WTC11 (cell line): ENCODE data around the gene ELAPOR1. TPM values are rescaled to one million over a fixed set of nuclear protein-coding genes. Genes with fewer than 3 reads are reported as not detected.
A peak's percentile ranks its signal among the peaks of the same experiment; 100 is the strongest.

ENCODE experiments used
- ATAC-seq: fragments of 200-7000 bp; cut with Tn5 transposase; 2 replicates; pipeline ENCODE4 v1.10.0; 2021; ENCODE audit warnings: mild to moderate bottlenecking, moderate library complexity
- CTCF ChIA-PET: fragments of 300-600 bp; sonication (Branson Sonifier 250); formaldehyde crosslinking; loops from one replicate; lab custom pipeline; 2021; ENCODE audit warnings: antibody characterized with exemption; lab: Charles Lee
- POLR2A ChIA-PET: fragments of 350-600 bp; sonication (Branson Sonifier 250); formaldehyde crosslinking; loops from one replicate; lab custom pipeline; 2021; ENCODE audit warnings: antibody characterized with exemption; lab: Charles Lee
- DNase-seq: peaks from one replicate; pipeline ENCODE4 v3.0.0; 2021; ENCODE audit warnings: low spot score
- H3K27ac Mint-ChIP-seq: 2 replicates; pipeline ENCODE4 v1.8.0; 2021; ENCODE audit warnings: mixed read lengths
- H3K27me3 Mint-ChIP-seq: 2 replicates; pipeline ENCODE4 v1.8.0; 2021; ENCODE audit warnings: low read depth, mild to moderate bottlenecking, moderate library complexity, mixed read lengths
- H3K36me3 Mint-ChIP-seq: 2 replicates; pipeline ENCODE4 v1.8.0; 2021; ENCODE audit warnings: mixed read lengths
- H3K4me1 Mint-ChIP-seq: 2 replicates; pipeline ENCODE4 v1.8.0; 2022; ENCODE audit warnings: mixed read lengths
- H3K4me3 Mint-ChIP-seq: 2 replicates; pipeline ENCODE4 v1.8.0; 2021; ENCODE audit warnings: mild to moderate bottlenecking, moderate library complexity, mixed read lengths
- H3K9me3 Mint-ChIP-seq: 2 replicates; pipeline ENCODE4 v1.8.0; 2021; ENCODE audit warnings: mixed read lengths
- ARID4B ChIP-seq: sonication (generic); formaldehyde crosslinking; IDR thresholded peaks from 2 replicates; pipeline ENCODE4 v1.8.0; 2023; ENCODE audit warnings: missing genetic modification reagents, mild to moderate bottlenecking, borderline replicate concordance
- ATF1 ChIP-seq: sonication (generic); formaldehyde crosslinking; IDR thresholded peaks from 2 replicates; pipeline ENCODE4 v1.8.1; 2023; ENCODE audit warnings: mild to moderate bottlenecking, moderate library complexity, missing genetic modification reagents
- ATF6 ChIP-seq: sonication (generic); formaldehyde crosslinking; IDR thresholded peaks from 2 replicates; pipeline ENCODE4 v1.8.1; 2023; ENCODE audit warnings: mild to moderate bottlenecking, missing genetic modification reagents
- CREB1 ChIP-seq: sonication (generic); formaldehyde crosslinking; IDR thresholded peaks from 2 replicates; pipeline ENCODE4 v1.8.0; 2023; ENCODE audit warnings: mild to moderate bottlenecking, missing genetic modification reagents
- ELF4 ChIP-seq: sonication (generic); formaldehyde crosslinking; IDR thresholded peaks from 2 replicates; pipeline ENCODE4 v1.8.1; 2022; ENCODE audit warnings: low read depth, mild to moderate bottlenecking, moderate library complexity, missing genetic modification reagents
- GABPB1 ChIP-seq: sonication (generic); formaldehyde crosslinking; IDR thresholded peaks from 2 replicates; pipeline ENCODE4 v1.8.1; 2023; ENCODE audit warnings: mild to moderate bottlenecking, missing genetic modification reagents
- total RNA-seq: library from RNA; stranded (reverse); gene quantifications from 3 replicates; pipeline ENCODE4 v1.2.3, GENCODE V29; 2021

Gene ELAPOR1
- total RNA-seq, 1 experiment from 2014 or later, result 1.1 TPM

GRCh38 chr1:109109906-109110305 is 4.0 kb upstream of the ELAPOR1 start (continued):
- TF ChIP-seq CREB1 (CRISPR knock-in tag), result no peak

- no peak overlapping the region for H3K4me3 Mint-ChIP-seq
- DNase-seq, result no peak
- H3K4me1 Mint-ChIP-seq, result peaks cover 10% of the 10 kb centered on the region
- no peaks in the 10 kb centered on the region for H3K9me3 Mint-ChIP-seq
- no peaks in the 10 kb centered on the region for H3K36me3 Mint-ChIP-seq
- peaks cover 80% of the 10 kb centered on the region for H3K27me3 Mint-ChIP-seq
- ChIA-PET POLR2A (interaction anchor here (0.6 to 2.9 kb wide), 3 partner anchors 12 to 915 kb away, joined by 3 to 13 read pairs (median 3); no protein-coding TSS in a partner anchor), CTCF (interaction anchor here (0.6 to 3.6 kb wide), 10 partner anchors 11 to 294 kb away, joined by 3 to 58 read pairs (median 4); partner anchors contain the start of genes SORT1 and TAF13)
- TF ChIP-seq ELF4 (CRISPR knock-in tag), result no peak
- H3K27ac Mint-ChIP-seq, result no peak overlapping the region
- ATAC-seq, result no peak
Measured at GRCh38 chr1:109111386-109112055, 2.4 kb upstream of the ELAPOR1 start.

GRCh38 chr1:109112056-109112651 is 1.8 kb upstream of the ELAPOR1 start:
- POLR2A ChIA-PET, result interaction anchor here (1.0 to 2.9 kb wide), 3 partner anchors 12 to 141 kb away, joined by 3 to 13 read pairs (median 4); no protein-coding TSS in a partner anchor
- no peak overlapping the region for H3K27ac Mint-ChIP-seq

More at GRCh38 chr1:109112056-109112651, 1.8 kb upstream of the ELAPOR1 start:
- Mint-ChIP-seq H3K4me3 (no peak overlapping the region; the same call in 1 of the 2 replicates), H3K9me3 (no peaks in the 10 kb centered on the region), H3K27me3 (peaks cover 81% of the 10 kb centered on the region), H3K4me1 (peaks cover 10% of the 10 kb centered on the region), H3K36me3 (no peaks in the 10 kb centered on the region)
- ATAC-seq, result no peak
- CTCF ChIA-PET, result interaction anchor here (0.7 to 3.6 kb wide), 28 partner anchors 10 to 400 kb away, joined by 3 to 58 read pairs (median 4); partner anchors contain the start of genes FNDC7, SORT1, TAF13 and WDR47
- TF ChIP-seq ATF6, result no peak
- TF ChIP-seq ATF1 (CRISPR knock-in tag), result no peak
- TF ChIP-seq GABPB1 (CRISPR knock-in tag), result 0 out of 2 replicates have a peak, but pooled peaks have one; percentile 12
- no peak for TF ChIP-seq ARID4B (CRISPR knock-in tag)
- DNase-seq, result no peak
